Memory B cell (primary cell): Measurements from ENCODE around the gene DRC3.

Experiments
- ATAC-seq: fragments of 150-1000 bp; cut with Tn5 transposase; 2 replicates; pipeline ENCODE4 v1.10.0; 2021; ENCODE audit warnings: low read depth, mild to moderate bottlenecking, moderate library complexity
- DNase-seq, 2 donors: peaks; one replicate each; pipeline ENCODE4 v3.0.0; 2022; ENCODE audit warnings: low spot score in 2 of 2
- H3K27ac Mint-ChIP-seq: one replicate; pipeline ENCODE4 v1.8.0; 2022; ENCODE audit warnings: mild to moderate bottlenecking, moderate library complexity, mixed read lengths
- H3K27me3 Mint-ChIP-seq: one replicate; pipeline ENCODE4 v1.8.0; 2022; ENCODE audit warnings: mixed read lengths
- H3K36me3 Mint-ChIP-seq: one replicate; pipeline ENCODE4 v1.8.0; 2022; ENCODE audit warnings: mild to moderate bottlenecking, mixed read lengths
- H3K4me1 Mint-ChIP-seq: one replicate; pipeline ENCODE4 v1.8.0; 2022; ENCODE audit warnings: mixed read lengths
- H3K4me3 Mint-ChIP-seq: one replicate; pipeline ENCODE4 v1.8.0; 2022; ENCODE audit warnings: mild to moderate bottlenecking, moderate library complexity, mixed read lengths
- H3K9me3 Mint-ChIP-seq: one replicate; pipeline ENCODE4 v1.8.0; 2022; ENCODE audit warnings: mixed read lengths

Gene DRC3

DNA sequence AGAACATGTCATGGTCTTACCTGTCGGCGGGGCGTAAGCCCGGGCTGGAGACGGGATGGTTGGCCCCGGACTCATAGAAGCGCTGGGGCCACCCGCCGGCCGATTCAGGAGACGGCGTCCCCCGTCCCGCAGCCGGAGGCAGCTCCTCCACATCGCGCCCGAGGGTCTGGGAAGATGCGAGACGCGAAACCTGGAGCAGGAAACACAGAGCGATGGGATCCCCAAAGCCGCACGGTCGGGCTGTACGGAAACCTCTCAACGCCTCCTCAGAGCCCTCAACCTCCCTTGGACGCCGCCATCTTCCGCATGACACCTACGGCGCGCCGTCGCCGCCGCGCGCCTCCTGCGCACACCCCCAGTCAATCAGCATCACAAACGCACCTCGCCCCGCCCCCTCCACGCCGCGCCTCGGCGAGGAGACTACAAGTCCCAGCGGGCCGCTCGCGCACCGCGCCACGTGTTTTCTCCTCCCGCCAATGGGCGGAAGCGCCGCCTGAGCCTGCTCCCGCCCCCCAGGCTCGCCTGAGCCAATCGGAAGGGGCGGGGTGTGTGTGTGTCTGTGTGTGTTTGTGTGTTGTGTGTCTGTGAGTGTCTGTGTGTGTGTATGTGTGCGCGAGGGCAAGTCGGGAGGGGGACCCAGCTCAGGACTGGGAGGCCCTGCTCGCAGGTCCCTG is 66.3 kb downstream of the DRC3 start, which contains the start of the genes ATPAF2 and GID4:
ATPAF2 (minus strand) TSS at position 308 of the 674 bp plus-strand sequence; CDS start at position 153, 155 bp downstream.
GID4 (plus strand) TSS at position 548 of the 674 bp plus-strand sequence; CDS start at position 605, 57 bp downstream.
- Mint-ChIP-seq H3K4me3 (peak within 1 kb of the TSS; percentile 87), H3K9me3 (no peaks in the 10 kb centered on the region), H3K36me3 (peaks cover 2% of the 10 kb centered on the region), H3K27me3 (no peaks in the 10 kb centered on the region), H3K4me1 (peaks cover 39% of the 10 kb centered on the region), H3K27ac (peak within 1 kb of the TSS; percentile 58)
- ATAC-seq (peak; percentile 85), DNase-seq (peak; percentile 98 to 99)

GRCh38 chr17:18039535-18040260 is 67.0 kb downstream of the DRC3 start:
- Mint-ChIP-seq H3K27ac (peak overlapping the region; percentile 58), H3K4me3 (peak overlapping the region; percentile 87), H3K36me3 (peaks cover 2% of the 10 kb centered on the region), H3K9me3 (no peaks in the 10 kb centered on the region), H3K27me3 (no peaks in the 10 kb centered on the region), H3K4me1 (peaks cover 39% of the 10 kb centered on the region)
- DNase-seq (peak in 1 of 2 donors; percentile 24), ATAC-seq (peak; percentile 28)

GRCh38 chr17:18040261-18040858 is 67.7 kb downstream of the DRC3 start:
- peak overlapping the region; percentile 83 for H3K4me3 Mint-ChIP-seq
- H3K9me3 Mint-ChIP-seq: no peaks in the 10 kb centered on the region
- H3K4me1 Mint-ChIP-seq: peaks cover 39% of the 10 kb centered on the region
- no peak for DNase-seq
- H3K27me3 Mint-ChIP-seq: no peaks in the 10 kb centered on the region
- H3K36me3 Mint-ChIP-seq: peaks cover 2% of the 10 kb centered on the region
- no peak for ATAC-seq
- peak overlapping the region; percentile 58 for H3K27ac Mint-ChIP-seq

DNA sequence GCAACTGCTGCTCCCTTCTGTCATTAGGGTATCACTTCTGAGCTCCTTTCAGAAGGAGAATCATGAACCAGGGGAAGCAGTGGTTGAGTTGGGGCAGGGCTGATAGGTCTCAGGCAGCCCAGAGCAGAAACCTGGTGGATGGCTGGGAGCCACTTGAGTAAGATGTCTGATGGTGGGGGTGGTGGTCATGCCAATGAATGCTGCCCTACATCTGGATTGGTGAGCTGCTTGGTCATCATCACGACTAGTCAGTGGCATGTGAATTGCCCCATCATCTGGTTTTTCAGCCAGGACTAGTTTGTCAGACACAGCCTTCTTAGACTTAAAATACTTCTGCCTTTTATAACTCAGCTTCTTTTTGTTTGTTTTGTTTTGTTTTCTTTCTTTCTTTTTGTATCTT is 69.1 kb downstream of the DRC3 start:
- no peaks in the 10 kb centered on the region for H3K27me3 Mint-ChIP-seq
- ATAC-seq (no peak), DNase-seq (no peak)
- no peak overlapping the region for H3K27ac Mint-ChIP-seq
- H3K4me3 Mint-ChIP-seq: peak overlapping the region; percentile 52
- peaks cover 35% of the 10 kb centered on the region for H3K4me1 Mint-ChIP-seq
- no peaks in the 10 kb centered on the region for H3K9me3 Mint-ChIP-seq
- H3K36me3 Mint-ChIP-seq: peaks cover 2% of the 10 kb centered on the region

GRCh38 chr17:18042983-18043382 is 70.3 kb downstream of the DRC3 start:
- no peaks in the 10 kb centered on the region for H3K9me3 Mint-ChIP-seq
- no peak overlapping the region for H3K4me3 Mint-ChIP-seq
- peaks cover 25% of the 10 kb centered on the region for H3K4me1 Mint-ChIP-seq
- DNase-seq (no peak), ATAC-seq (no peak)
- H3K27ac Mint-ChIP-seq: no peak overlapping the region
- H3K27me3 Mint-ChIP-seq: no peaks in the 10 kb centered on the region
- H3K36me3 Mint-ChIP-seq: peaks cover 2% of the 10 kb centered on the region

- no peak for DNase-seq
- H3K4me1 Mint-ChIP-seq: peaks cover 22% of the 10 kb centered on the region
- peaks cover 2% of the 10 kb centered on the region for H3K36me3 Mint-ChIP-seq
- no peaks in the 10 kb centered on the region for H3K9me3 Mint-ChIP-seq
- no peak overlapping the region for H3K27ac Mint-ChIP-seq
- no peak overlapping the region for H3K4me3 Mint-ChIP-seq
- H3K27me3 Mint-ChIP-seq: no peaks in the 10 kb centered on the region
- ATAC-seq: no peak
These were observed 70.8 kb downstream of the DRC3 start for GRCh38 chr17:18043491-18043890.

- H3K27me3 Mint-ChIP-seq: no peaks in the 10 kb centered on the region
- no peak for ATAC-seq
- H3K27ac Mint-ChIP-seq: no peak overlapping the region
These were observed 71.9 kb downstream of the DRC3 start for GRCh38 chr17:18044609-18045008.

DNA sequence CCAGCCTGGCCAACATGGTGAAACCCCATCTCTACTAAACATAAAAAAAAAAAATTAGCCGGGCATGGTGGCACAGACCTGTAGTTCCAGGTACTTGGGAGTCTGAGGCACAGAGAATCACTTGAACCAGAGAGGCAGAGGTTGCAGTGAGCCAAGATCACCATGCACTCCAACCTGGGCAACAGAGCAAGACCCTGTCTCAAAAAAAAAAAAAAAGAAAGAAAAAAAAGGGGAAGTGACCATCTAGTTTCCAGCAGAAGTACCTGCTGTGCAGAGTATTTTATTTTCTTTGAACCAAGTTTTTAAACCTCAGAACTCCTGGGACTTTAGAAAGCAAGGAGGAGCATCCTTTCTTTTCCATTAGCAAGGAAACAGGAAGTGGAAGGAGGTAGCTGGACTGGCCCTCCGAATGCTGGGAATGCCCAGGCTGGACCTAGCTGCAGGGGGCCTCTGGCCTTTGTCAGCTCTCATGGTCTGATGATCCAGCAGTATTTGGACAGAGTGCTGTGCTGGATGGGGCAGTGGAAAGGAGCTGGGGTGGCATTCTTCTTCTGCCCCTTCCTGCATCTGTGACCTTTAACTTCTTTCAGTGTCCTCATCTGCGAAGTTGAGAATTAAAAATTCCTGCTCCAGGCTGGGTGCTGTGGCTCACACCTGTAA is 73.2 kb downstream of the DRC3 start:
- Mint-ChIP-seq H3K27ac (no peak overlapping the region), H3K27me3 (no peaks in the 10 kb centered on the region), H3K4me1 (peaks cover 14% of the 10 kb centered on the region), H3K9me3 (no peaks in the 10 kb centered on the region), H3K36me3 (peaks cover 4% of the 10 kb centered on the region), H3K4me3 (no peak overlapping the region)
- ATAC-seq: no peak
- DNase-seq: no peak

More at GRCh38 chr17:18044609-18045008, 71.9 kb downstream of the DRC3 start:
- DNase-seq: no peak
- H3K36me3 Mint-ChIP-seq: peaks cover 2% of the 10 kb centered on the region
- H3K4me1 Mint-ChIP-seq: peaks cover 22% of the 10 kb centered on the region
- no peak overlapping the region for H3K4me3 Mint-ChIP-seq
- no peaks in the 10 kb centered on the region for H3K9me3 Mint-ChIP-seq

GRCh38 chr17:18055597-18055996 is 82.9 kb downstream of the DRC3 start:
- ATAC-seq (no peak), DNase-seq (no peak)
- Mint-ChIP-seq H3K4me1 (no peaks in the 10 kb centered on the region), H3K27ac (no peak overlapping the region), H3K36me3 (peaks cover 29% of the 10 kb centered on the region), H3K27me3 (no peaks in the 10 kb centered on the region), H3K4me3 (no peak overlapping the region), H3K9me3 (no peaks in the 10 kb centered on the region)

- no peak for ATAC-seq
- H3K27ac Mint-ChIP-seq: no peak overlapping the region
- H3K9me3 Mint-ChIP-seq: no peaks in the 10 kb centered on the region
- no peaks in the 10 kb centered on the region for H3K4me1 Mint-ChIP-seq
- DNase-seq: no peak
- peaks cover 31% of the 10 kb centered on the region for H3K36me3 Mint-ChIP-seq
- no peaks in the 10 kb centered on the region for H3K27me3 Mint-ChIP-seq
- no peak overlapping the region for H3K4me3 Mint-ChIP-seq
These were observed 83.6 kb downstream of the DRC3 start for GRCh38 chr17:18056214-18056613.

- DNase-seq (no peak), ATAC-seq (no peak)
- H3K27me3 Mint-ChIP-seq: no peaks in the 10 kb centered on the region
- no peak overlapping the region for H3K27ac Mint-ChIP-seq
- no peaks in the 10 kb centered on the region for H3K4me1 Mint-ChIP-seq
- H3K36me3 Mint-ChIP-seq: peaks cover 35% of the 10 kb centered on the region
- no peaks in the 10 kb centered on the region for H3K9me3 Mint-ChIP-seq
- no peak overlapping the region for H3K4me3 Mint-ChIP-seq
These were observed 86.6 kb downstream of the DRC3 start for GRCh38 chr17:18059283-18059682.

DNA sequence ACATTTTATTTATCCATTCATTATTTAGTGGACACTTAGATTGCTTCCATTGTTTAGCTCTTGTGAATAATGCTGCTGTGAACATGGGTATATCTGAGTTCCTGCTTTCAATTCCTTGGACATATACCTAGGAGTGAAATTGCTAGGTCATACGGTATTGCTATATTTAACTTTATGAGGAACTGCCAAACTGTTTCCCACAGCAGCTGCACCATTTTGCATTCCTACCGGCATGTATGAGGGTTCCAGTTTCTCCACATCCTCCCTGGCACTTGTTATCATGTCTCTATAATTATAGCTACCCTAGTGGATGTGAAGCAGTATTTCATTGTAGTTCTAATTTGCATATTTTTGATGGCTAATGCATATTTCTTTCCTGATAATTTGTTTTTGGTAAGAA is 91.4 kb downstream of the DRC3 start:
- no peaks in the 10 kb centered on the region for H3K4me1 Mint-ChIP-seq
- DNase-seq: no peak
- no peak for ATAC-seq
- H3K27ac Mint-ChIP-seq: peak overlapping the region; percentile 35
- peaks cover 29% of the 10 kb centered on the region for H3K36me3 Mint-ChIP-seq
- no peaks in the 10 kb centered on the region for H3K27me3 Mint-ChIP-seq
- H3K9me3 Mint-ChIP-seq: no peaks in the 10 kb centered on the region
- H3K4me3 Mint-ChIP-seq: no peak overlapping the region

DNA sequence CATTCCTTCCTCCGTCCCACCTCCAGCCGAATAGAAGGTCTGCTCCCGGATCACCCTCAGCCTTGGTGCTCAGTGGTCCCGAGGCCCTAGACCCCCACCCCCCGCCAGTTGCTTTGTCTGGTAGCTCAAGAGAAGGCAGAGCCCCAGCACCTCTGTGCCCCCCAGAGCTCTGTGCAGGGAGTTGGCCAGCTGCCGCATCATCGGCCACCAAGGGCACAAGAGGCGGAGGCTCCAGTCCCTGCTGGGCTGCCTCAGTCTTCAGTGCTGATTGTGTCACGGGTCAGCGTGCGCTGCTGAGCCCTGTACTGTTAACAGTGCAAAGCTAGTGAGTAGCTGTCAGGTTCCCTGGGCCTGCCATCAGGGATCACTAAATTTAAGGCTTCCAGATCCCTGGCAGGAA is 92.9 kb downstream of the DRC3 start:
- no peak overlapping the region for H3K4me3 Mint-ChIP-seq
- H3K27me3 Mint-ChIP-seq: no peaks in the 10 kb centered on the region

More for the DNA sequence above, 92.9 kb downstream of the DRC3 start:
- peaks cover 24% of the 10 kb centered on the region for H3K36me3 Mint-ChIP-seq
- no peak for ATAC-seq
- H3K27ac Mint-ChIP-seq: no peak overlapping the region
- DNase-seq: no peak
- no peaks in the 10 kb centered on the region for H3K9me3 Mint-ChIP-seq
- H3K4me1 Mint-ChIP-seq: no peaks in the 10 kb centered on the region
